Upper lobe of left lung (tissue), 6 donors: ENCODE measurements around the gene HTRA3. TPM values are rescaled to one million over a fixed set of nuclear protein-coding genes. Genes with fewer than 3 reads are reported as not detected.

Source experiments
- ATAC-seq, 2 donors: fragments of 200-7000 bp; cut with Tn5 transposase; one replicate each; pipeline ENCODE4 v1.9.1; 2022; ENCODE audit warnings: mild to moderate bottlenecking in 2 of 2, moderate library complexity in 2 of 2; ENCODE audit not compliant: low FRiP score in 2 of 2
- DNase-seq, 2 donors: peaks; one replicate each; pipeline ENCODE4 v3.0.0-alpha.2; 2019 to 2020
- H3K27ac ChIP-seq, 4 donors: fragments of 200-600 bp; sonication (generic); one replicate each; pipeline ENCODE4 v1.5.1; 2016 to 2019
- H3K27me3 ChIP-seq, 4 donors: fragments of 200-600 bp; sonication (generic); one replicate each; pipeline ENCODE4 v1.5.1; 2017 to 2019
- H3K36me3 ChIP-seq, 4 donors: fragments of 200-600 bp; sonication (generic); one replicate each; pipeline ENCODE4 v1.5.1; 2016 to 2019
- H3K4me1 ChIP-seq, 4 donors: fragments of 200-600 bp; sonication (generic); one replicate each; pipeline ENCODE4 v1.5.1; 2018 to 2019
- H3K4me3 ChIP-seq, 4 donors: fragments of 200-600 bp; sonication (generic); one replicate each; pipeline ENCODE4 v1.5.1; 2017 to 2019; ENCODE audit warnings: mild to moderate bottlenecking in 2 of 4, moderate library complexity in 1 of 4
- H3K9me3 ChIP-seq, 4 donors: fragments of 200-600 bp; sonication (generic); one replicate each; pipeline ENCODE4 v1.5.1; 2018 to 2019
- EP300 ChIP-seq, 4 donors: sonication (generic); formaldehyde crosslinking; IDR thresholded peaks; one replicate each; pipeline ENCODE4 v1.5.1; 2017; ENCODE audit warnings: antibody characterized with exemption in 4 of 4, control low read depth in 2 of 4
- POLR2A ChIP-seq, 4 donors: fragments of 450-650 bp; IDR thresholded peaks; one replicate each; pipeline ENCODE4 v1.5.1; 2016 to 2017; ENCODE audit warnings: antibody characterized with exemption in 4 of 4, mild to moderate bottlenecking in 2 of 4
- POLR2AphosphoS5 ChIP-seq, 2 donors: sonication (generic); formaldehyde crosslinking; IDR thresholded peaks; one replicate each; pipeline ENCODE4 v1.5.1; 2017; ENCODE audit warnings: antibody characterized with exemption in 2 of 2
- WGBS, 2 donors: methylation state at CpG; one replicate each; pipeline ENCODE4 v1.1.5; 2017 to 2018; 5-methylcytosine and 5-hydroxymethylcytosine counted together
- total RNA-seq, 6 donors: library from RNA; depleted of rRNA in 4 of 6; stranded (reverse); fragments of >200 nt in 4 of 6; gene quantifications; one replicate each; pipeline versions ENCODE4 v1.1.0 to v1.2.1, GENCODE V29; 2016 to 2021
- TF ChIP-seq, protein P1 (sequence below), 6 experiments: fragments of 450-650 bp in 4 of 6; fragments of 200-600 bp in 2 of 6; sonication (generic) in 2 of 6; IDR thresholded peaks; one replicate each; pipeline ENCODE4 v1.5.1; 2016 to 2019; ENCODE audit warnings: antibody characterized with exemption in 6 of 6
- donor health status: DM: no; HTN: no; CAD: no; lungs with moderate emphysema.
- donor health status: DM: no; HTN: yes; CAD: no; lungs with severe emphysema.

Gene HTRA3
- total RNA-seq, 6 donors from 2014 or later: 5.2 to 51.1 (median 19.7) TPM

DNA sequence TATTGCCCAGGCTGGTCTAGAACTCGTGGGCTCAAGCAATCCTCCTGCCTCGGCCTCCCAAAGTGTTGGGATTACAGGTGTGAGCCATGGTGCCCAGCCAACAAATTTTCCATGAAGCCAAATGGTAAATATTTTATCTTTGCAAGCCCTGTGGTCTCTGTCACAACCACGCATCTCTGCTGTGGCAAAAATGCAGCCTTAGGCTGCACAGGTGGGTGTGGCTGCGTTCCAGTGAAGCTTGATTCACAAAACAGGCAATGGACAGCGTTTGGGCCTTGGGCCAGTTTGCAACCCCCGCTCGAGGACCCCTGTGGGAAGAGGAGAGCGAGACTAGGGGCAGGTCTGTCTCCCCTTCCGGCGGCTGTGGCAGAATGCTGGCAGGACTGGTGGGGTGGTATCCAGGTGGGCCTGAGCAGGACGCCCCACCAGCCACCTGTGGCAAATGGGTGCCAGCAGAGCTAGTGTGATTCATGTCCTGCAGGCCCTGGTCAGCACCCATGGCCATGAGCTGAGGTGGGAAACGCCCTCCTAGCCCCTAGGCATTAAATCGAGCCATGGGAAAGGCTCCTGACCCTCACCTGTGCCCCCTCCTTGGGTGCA is 19.7 kb downstream of the HTRA3 start:
- H3K4me1 ChIP-seq: no peaks in the 10 kb centered on the region
- peaks cover 0 to 5% (median 0%) of the 10 kb centered on the region in 4 donors for H3K36me3 ChIP-seq
- WGBS, 2 donors: 75 to 79% methylated on average over 8 to 13 of the region's 13 CpGs
- no peak overlapping the region for H3K27ac ChIP-seq
- H3K27me3 ChIP-seq: no peaks in the 10 kb centered on the region
- no peak for DNase-seq
- no peak for ATAC-seq
- no peaks in the 10 kb centered on the region for H3K9me3 ChIP-seq
- no peak overlapping the region for H3K4me3 ChIP-seq
- TF ChIP-seq POLR2A (IDR thresholded peaks at IDR 0.05): no peak
- TF ChIP-seq EP300 (IDR thresholded peaks at IDR 0.05): no peak
- TF ChIP-seq, protein P1, sequence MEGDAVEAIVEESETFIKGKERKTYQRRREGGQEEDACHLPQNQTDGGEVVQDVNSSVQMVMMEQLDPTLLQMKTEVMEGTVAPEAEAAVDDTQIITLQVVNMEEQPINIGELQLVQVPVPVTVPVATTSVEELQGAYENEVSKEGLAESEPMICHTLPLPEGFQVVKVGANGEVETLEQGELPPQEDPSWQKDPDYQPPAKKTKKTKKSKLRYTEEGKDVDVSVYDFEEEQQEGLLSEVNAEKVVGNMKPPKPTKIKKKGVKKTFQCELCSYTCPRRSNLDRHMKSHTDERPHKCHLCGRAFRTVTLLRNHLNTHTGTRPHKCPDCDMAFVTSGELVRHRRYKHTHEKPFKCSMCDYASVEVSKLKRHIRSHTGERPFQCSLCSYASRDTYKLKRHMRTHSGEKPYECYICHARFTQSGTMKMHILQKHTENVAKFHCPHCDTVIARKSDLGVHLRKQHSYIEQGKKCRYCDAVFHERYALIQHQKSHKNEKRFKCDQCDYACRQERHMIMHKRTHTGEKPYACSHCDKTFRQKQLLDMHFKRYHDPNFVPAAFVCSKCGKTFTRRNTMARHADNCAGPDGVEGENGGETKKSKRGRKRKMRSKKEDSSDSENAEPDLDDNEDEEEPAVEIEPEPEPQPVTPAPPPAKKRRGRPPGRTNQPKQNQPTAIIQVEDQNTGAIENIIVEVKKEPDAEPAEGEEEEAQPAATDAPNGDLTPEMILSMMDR (IDR thresholded peaks at IDR 0.05): no peak
- TF ChIP-seq POLR2AphosphoS5 (IDR thresholded peaks at IDR 0.05): no peak

DNA sequence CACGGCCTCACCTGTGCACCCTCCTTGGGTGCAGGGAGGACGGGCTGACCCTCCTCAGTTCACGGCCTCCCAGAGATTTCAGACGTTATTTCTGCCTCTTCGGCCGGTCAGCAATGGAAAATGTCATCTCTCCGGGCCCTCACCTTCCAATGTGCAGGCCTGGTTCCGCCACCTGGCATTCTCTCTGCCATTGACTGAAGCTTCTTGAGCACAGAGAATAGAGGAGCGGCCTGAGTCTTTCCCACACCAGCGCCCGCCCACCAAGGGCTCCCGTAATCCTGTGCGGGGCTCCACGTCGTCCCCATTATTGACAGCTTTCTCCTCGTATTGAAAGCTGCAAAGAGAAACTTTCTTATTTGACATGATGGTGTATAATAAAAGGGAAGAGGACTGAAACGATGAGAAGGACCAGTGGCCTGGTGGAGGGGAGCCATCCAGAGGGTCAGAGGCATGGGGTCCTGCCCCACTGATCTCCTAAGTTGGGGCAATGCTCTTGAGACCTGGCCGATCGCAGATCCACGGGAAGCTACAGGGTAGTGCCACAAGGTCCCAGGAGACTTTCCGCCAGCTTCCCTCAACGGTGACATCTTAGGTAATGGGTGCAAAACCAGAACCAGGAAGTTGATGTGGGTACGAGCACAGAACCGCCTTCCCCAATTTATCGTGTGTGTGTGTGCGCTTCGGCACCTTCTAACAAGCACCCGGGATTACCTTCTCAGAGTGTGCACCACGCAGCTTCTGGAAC is 20.6 kb downstream of the HTRA3 start:
- no peak for ATAC-seq
- no peaks in the 10 kb centered on the region for H3K27me3 ChIP-seq
- WGBS, 2 donors: 85 to 88% methylated on average over 29 of the region's 29 CpGs
- H3K4me1 ChIP-seq: no peaks in the 10 kb centered on the region
- no peak for DNase-seq
- TF ChIP-seq, protein P1 (IDR thresholded peaks at IDR 0.05): no peak
- TF ChIP-seq EP300 (IDR thresholded peaks at IDR 0.05) (no peak), POLR2A (IDR thresholded peaks at IDR 0.05) (no peak), POLR2AphosphoS5 (IDR thresholded peaks at IDR 0.05) (no peak)
- peaks cover 0 to 5% (median 0%) of the 10 kb centered on the region in 4 donors for H3K36me3 ChIP-seq
- no peaks in the 10 kb centered on the region for H3K9me3 ChIP-seq
- no peak overlapping the region for H3K4me3 ChIP-seq
- no peak overlapping the region for H3K27ac ChIP-seq

DNA sequence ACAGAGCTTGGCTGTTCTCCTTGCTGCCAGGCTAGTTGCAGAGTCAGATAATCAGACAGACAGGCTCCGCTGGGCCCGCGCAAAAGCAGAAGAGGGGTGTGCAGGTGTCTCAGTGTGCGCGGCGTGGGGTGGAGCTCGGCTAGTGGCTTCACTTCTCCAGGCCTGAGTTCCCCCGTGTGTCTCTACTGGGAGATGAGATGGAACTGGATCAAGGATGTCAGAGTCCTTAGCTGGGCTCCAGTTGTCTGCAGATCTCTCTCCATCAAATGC is 21.1 kb downstream of the HTRA3 start:
- Histone ChIP-seq H3K4me3 (no peak overlapping the region), H3K27ac (no peak overlapping the region), H3K9me3 (no peaks in the 10 kb centered on the region), H3K4me1 (no peaks in the 10 kb centered on the region), H3K36me3 (peaks cover 0 to 5% (median 0%) of the 10 kb centered on the region in 4 donors), H3K27me3 (no peaks in the 10 kb centered on the region)
- ATAC-seq (no peak), DNase-seq (no peak)
- 83 to 92% methylated on average over 2 to 8 of the region's 8 CpGs for WGBS, 2 donors
- TF ChIP-seq POLR2A (IDR thresholded peaks at IDR 0.05) (no peak), POLR2AphosphoS5 (IDR thresholded peaks at IDR 0.05) (no peak), EP300 (IDR thresholded peaks at IDR 0.05) (no peak)
- TF ChIP-seq, protein P1 (IDR thresholded peaks at IDR 0.05): no peak

DNA sequence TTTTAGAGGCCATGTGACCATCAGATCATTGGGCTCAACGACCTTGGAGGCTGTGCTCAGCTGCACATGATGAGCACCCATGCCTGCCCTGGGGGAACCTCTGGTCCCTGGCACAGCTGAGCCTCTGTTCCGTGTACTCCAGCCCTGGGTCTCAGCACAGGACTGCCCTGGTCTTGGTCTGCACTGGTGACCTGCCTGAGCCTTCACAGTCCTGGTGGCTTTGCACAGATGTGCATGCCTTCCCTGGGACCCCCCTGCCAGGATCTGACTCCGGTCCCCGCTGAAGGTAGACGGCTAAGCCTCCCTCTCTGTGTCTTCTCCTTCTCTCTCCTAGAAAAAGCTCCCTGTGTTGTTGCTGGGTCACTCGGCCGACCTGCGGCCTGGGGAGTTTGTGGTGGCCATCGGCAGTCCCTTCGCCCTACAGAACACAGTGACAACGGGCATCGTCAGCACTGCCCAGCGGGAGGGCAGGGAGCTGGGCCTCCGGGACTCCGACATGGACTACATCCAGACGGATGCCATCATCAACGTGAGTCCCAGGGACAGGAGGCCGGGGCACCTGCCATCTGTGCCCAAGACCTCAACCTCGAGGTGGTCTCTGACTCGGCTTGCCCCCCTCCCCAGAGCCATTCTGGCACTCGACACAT is 21.6 kb downstream of the HTRA3 start:
- Histone ChIP-seq H3K27ac (no peak overlapping the region), H3K27me3 (no peaks in the 10 kb centered on the region), H3K4me1 (no peaks in the 10 kb centered on the region), H3K9me3 (no peaks in the 10 kb centered on the region), H3K36me3 (peaks cover 0 to 5% (median 0%) of the 10 kb centered on the region in 4 donors), H3K4me3 (no peak overlapping the region)
- WGBS, 2 donors: 77 to 85% methylated on average over 8 to 21 of the region's 21 CpGs
- DNase-seq (peak in 1 of 2 donors; percentile 73), ATAC-seq (no peak)
- TF ChIP-seq POLR2A (IDR thresholded peaks at IDR 0.05) (no peak), EP300 (IDR thresholded peaks at IDR 0.05) (no peak), POLR2AphosphoS5 (IDR thresholded peaks at IDR 0.05) (no peak)
- TF ChIP-seq, protein P1 (IDR thresholded peaks at IDR 0.05): no peak
